ENCODE data around the gene CAMTA2.

- TF ChIP-seq CTCF (conservative IDR thresholded peaks at IDR 0.05 in 1 of 2, IDR thresholded peaks at IDR 0.05 in 1 of 2; ENCODE audit: low read depth in 1 of 2, low read length in 2 of 2): no peak
- no peak for TF ChIP-seq EZH2 (IDR thresholded peaks at IDR 0.05; ENCODE audit: low read length, missing control alignments)
These were observed 12.1 kb upstream of the CAMTA2 start for GRCh38 chr17:4999430-5000093.

Measured in fibroblast of lung (primary cell).